UCSD-AML1 (cell line): ENCODE data around the gene C1QTNF5.
A peak's percentile ranks its signal among the peaks of the same experiment; 100 is the strongest.

Source experiments
- DNase-seq: peaks from one replicate; lab custom pipeline; 2025; ENCODE audit not compliant: unreplicated experiment; lab: John Stamatoyannopoulos, UW

C1QTNF5 gene

DNA sequence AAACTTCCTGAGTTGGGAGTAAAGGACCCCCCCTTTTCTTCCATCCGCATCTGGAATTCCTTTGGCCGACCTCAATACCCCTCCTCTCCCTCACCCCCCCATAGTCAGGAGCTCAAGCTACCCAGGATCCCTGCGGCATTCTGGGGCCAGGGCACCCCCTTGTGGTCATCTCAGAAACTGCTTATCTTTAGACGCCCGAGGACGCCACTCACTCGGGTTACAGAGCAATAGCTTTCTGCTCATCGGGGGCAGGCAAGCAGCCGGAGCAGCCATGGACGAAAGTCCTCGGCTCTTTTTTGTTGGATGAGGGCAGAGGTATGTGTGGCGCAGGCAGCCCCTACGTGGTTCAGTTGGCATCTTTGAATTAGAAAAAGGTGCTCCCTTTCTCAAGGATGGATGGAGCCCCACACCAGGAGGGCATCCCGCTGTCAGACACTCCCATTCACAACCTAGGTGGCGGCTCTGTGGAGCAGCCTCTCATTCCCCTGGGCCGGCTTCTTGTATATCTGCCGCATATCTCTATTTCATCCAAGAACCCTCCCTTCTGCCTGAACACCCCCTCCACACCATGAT is 2.3 kb downstream of the C1QTNF5 start:
- DNase-seq = peak; percentile 65

DNA sequence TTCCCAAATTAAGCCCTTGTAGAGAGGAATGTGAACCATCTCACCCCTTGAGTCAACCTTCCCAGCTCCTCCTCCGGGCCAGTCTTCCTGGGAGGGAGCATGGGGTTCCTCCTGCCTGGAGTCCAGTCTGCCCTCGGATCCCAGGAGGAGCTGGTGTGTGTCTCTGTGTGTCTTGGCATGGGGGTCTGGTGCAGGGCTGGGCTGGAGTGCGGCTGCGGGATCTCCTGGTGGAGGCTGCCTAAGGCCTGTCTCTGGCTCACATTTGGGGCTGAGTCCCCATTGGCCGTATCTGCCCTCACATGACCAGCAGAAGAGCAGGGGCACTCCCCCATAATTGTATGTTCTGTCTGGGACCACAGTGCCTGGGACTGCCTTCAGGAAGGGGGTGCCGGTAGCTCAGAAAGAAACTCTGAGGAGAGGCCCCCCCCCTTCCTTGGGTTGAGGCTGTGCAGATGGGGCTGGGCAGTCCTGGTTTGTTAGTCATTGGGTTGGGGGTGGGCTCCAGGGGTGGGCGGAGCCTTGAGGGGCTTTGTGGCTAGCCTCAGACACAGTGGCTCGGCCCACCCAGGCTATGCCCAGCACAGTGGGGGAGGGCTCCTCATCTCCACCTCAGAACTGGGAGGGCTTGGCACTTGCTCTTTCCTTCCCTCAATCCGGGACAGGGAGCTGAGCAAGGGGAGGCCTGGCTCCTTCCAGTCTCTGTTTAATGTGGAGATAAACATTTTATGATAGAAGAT is 2.9 kb downstream of the C1QTNF5 start:
- no peak for DNase-seq

DNA sequence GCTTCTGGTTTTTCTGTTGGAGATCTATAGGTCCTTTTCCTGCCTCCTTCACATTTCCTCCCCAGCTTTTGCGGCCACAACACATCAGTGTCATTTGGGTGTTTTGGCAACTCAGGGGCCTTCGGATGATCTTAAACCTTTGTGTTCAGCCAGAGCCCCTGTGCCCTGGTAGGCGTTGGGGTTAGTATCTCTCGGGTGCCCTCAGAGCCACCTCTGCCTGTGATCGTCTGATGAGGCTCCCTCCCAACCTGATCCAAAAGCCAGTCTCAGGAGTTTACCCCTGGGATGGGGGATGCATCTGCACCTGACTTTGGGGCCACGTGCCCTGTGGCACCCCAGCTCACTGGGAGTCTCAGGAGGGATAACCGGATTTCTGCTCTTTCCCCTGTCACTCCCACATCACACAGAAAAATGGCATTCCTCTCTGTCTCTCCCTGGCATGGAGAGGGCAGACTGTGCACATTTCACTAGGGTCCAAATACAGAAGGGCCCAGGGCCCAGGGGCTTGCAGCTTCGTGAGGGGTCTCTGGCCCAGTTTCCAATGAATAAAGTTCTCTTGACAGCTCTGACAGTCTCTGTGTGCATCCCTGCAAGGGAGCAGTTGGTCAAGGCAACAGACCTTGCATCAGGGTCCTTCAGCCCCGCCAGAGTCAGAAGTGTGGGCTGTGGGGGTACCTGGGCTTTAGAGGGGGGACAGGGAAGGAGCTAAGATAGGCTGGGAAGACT is 3.8 kb downstream of the C1QTNF5 start:
- DNase-seq = no peak

DNA sequence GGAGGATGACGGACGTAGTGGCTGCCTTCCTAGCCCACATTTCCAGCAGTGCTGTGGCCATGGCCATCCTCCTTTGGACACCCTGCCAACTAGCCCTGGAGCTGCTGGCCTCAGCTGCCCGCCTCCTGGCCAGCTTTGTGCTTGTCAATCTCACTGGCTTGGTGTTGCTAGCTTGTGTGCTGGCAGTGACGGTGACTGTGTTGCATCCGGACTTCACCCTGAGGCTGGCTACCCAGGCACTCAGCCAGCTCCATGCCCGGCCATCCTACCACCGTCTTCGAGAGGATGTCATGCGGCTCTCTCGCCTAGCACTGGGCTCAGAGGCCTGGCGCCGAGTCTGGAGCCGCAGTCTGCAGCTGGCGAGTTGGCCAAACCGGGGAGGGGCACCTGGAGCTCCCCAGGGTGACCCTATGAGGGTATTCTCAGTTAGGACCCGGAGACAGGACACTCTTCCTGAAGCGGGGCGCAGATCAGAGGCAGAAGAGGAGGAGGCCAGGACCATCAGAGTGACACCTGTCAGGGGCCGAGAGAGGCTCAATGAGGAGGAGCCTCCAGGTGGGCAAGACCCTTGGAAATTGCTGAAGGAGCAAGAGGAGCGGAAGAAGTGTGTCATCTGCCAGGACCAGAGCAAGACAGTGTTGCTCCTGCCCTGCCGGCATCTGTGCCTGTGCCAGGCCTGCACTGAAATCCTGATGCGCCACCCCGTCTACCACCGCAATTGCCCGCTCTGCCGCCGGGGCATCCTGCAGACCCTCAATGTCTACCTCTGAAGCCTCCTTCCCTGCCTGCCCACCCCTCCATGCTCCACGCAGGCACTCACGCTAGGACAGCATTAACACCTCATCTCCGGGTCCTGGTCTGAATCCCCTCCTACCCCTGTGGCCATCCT is 4.8 kb downstream of the C1QTNF5 start:
- no peak for DNase-seq

DNA sequence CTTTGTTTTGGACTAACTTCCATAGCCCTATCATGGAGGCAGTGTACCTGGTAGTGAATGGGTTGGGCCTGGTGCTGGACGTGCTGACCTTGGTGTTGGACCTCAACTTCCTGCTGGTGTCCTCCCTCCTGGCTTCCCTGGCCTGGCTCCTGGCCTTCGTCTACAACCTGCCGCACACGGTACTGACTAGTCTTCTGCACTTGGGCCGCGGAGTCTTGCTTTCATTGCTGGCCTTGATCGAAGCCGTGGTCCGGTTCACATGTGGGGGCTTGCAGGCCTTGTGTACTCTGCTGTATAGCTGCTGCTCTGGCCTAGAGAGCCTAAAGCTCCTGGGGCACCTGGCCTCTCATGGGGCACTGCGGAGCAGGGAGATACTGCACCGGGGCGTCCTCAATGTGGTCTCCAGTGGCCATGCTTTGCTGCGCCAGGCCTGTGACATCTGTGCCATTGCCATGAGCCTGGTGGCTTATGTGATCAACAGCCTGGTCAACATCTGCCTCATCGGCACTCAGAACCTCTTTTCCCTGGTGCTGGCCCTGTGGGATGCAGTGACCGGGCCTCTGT is 5.5 kb downstream of the C1QTNF5 start:
- DNase-seq = no peak

DNA sequence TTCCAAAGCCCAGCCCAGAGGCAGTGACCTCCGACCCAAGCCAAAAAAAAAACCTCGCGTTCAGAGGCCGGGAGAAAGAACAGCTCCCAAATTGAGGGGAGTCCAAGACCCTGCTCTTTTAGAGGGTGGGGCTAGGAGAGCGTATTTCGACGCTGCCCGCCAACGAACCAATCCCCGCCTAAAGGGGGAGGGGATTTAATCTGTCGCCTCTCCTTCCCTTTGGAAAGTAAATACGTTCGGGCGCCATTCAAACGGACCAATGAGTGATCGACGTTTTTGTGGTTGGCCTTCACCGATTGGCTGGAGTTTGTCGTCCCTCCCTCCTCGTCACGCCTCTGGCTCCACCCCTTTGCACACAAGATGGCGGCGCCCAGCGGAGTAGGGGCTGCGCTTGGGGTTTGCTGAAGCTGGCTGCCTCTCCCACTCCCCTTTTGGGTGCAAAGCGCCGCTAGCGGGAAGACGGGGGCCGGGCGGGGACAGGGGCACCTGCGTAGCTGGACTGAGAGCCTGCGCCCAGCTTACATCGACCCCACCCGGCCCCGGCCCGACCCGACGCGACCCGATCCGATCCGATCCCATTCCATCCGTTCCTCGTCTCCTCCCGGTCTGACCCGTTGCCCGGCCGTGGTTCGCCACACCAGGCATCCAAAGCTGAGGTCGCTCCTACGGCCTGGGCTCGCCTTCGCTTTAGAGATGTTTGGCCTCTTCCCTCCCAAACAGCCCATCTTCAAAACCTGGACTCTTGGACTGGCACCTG is 6.3 kb downstream of the C1QTNF5 start, which contains the start of gene RNF26:
RNF26 (plus strand) TSS at position 354 of the 757 bp plus-strand sequence. CDS start 596 bp downstream, outside the sequence.
- peak; percentile 92 for DNase-seq

DNA sequence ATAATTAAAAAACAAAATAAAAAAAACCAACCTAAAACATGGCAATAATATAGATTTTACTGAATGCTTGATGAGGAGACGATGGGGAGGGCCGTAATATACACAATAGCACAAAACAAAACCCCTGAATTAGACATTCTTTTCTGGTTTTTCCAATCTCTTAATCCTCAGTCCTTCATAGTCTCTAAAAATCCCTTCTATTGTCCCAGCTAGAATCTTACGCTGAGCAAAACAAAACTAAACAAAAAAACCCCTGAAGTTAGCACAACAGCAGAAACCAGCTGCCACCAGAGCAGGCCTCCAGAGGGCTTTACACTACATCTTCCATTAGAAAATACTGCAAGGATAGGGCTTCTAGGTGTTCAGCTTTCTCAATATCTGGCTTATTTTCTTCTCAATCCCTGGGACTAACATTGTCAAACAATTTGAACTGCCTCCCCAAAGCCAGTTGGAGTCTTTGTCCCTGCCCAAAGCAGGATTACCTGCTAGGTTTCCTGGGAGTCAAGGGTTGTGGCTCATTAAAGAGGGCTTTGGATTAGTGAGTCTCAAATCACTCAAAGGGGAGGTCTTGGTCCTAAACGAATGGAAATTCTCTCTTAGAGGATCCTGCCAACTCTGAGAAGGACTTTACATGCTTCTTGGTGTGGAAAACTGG is 8.4 kb downstream of the C1QTNF5 start:
- no peak for DNase-seq

DNA sequence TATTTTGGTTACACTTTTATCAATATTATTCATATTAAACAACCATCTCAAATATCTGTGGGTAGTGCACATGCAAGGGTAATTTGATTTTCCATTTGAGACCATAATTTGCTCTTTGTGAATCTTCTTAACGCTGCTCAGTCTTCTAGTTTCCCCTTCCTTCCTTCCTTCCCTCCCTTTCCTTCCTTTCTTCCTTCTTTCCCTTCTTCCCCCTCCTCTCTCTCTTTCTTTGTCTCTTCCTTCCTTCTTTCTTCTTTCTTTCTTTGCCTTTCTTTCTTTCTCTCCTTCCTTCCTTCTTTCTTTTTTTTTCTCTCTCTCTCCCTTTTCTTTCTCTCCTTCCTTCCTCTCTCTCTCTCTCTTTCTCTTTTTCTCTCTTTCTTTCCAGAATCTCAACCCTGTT is 10.4 kb downstream of the C1QTNF5 start:
- no peak for DNase-seq

DNA sequence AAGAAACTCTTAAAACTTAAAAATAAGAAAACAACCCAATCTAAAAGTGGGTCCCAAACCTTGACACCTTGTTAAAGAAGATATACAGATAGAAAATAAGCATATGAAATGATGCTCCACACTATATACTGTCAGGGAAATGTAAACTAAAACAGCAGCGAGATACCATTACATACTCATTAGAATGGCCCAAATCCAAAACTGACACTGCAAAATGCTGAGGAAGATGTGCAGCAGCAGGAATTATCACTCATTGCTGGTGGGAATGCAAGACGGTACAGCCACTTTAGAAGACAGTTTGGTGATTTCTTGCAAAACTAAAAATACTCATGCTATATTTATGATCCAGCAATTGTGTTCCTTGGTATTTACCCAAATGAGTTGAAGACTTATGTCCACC is 11.4 kb downstream of the C1QTNF5 start:
- DNase-seq = no peak

DNA sequence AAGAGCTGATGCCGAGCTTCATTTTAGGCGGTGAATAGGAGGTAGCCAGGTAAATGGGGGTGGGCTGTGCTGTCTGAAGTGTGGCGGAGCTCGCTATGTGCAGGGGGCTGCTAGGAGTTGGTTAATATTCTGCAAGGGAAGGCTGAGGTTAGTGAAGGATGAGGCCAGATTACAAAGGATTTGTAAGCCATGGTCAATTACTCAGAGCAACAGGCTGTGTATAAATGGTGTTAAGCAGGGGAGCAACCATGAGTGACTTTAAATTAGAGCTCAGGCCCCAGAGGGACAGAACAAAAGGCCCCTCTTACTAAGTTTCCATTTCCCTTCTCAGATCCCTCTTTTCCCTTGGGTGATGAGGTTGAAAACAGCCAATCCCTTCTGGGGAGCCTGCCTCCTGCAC is 16.5 kb downstream of the C1QTNF5 start:
- DNase-seq = no peak

DNA sequence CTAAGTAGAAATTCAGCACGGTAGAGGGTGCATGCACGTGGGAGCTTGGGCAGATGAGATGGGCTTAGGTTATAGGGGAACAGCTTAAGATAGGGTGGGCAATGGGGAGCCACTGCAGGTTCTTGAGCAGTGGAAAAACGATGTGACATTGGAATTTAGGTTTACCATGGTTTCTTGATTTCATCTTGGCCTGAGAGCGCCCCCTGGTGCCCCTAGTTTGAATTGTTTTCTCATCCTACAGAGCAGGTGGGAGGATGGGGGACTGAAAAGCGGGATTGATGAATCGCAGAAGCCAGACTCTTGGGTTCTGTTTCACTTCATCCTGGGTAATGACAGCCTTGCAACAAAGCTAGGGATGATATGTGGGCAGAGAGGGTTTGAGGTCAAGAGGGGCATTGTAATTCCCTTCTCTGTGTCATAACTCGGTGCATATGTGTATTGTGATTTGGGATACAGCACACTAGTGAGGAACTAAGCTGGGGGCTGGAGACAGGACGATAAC is 17.1 kb downstream of the C1QTNF5 start:
- peak; percentile 67 for DNase-seq

DNA sequence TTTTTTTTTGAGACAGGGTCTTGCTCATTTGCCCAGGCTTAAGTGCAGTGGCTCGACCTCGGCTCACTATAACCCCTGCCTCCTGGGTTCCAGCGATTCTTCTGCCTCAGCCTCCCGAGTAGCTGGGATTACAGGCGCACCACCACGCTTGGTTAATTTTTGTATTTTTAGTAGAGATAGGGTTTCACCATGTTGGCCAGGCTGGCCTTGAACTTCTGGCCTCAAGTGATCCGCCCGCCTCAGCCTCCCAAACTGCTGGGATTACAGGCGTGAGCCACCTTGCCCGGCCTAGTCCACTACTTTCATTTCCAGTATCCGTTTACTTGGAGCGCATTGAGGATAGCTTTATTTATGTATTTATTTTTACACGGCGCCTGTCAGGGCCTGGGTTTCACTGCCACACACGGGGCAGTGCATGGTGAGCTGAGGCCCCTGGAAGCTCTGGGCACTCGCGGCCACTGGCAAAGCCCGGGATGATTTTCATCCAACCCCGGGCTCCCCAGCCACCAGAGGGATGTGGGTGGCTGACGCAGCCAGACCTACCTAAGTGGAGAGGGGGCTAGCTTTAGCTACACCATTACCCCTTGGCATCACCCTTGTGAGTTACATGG is 17.7 kb downstream of the C1QTNF5 start:
- no peak for DNase-seq

DNA sequence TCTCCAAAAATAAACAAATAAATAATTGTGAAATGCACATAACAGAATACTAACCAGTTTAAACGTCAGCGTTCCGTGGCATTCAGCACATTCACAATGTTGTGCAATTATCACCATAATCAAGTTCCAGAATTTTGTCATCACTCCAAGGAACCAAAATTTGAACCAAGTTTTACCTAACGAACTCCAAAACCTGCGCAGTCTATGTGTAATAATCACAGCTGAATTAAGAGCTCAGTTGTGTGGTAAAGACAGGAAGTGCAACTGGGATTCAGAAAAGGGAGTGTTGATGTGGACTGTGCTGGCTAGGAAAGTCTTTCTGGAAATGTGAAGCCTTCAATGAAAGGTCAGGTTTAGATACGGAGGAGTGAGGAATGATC is 18.3 kb downstream of the C1QTNF5 start:
- no peak for DNase-seq

DNA sequence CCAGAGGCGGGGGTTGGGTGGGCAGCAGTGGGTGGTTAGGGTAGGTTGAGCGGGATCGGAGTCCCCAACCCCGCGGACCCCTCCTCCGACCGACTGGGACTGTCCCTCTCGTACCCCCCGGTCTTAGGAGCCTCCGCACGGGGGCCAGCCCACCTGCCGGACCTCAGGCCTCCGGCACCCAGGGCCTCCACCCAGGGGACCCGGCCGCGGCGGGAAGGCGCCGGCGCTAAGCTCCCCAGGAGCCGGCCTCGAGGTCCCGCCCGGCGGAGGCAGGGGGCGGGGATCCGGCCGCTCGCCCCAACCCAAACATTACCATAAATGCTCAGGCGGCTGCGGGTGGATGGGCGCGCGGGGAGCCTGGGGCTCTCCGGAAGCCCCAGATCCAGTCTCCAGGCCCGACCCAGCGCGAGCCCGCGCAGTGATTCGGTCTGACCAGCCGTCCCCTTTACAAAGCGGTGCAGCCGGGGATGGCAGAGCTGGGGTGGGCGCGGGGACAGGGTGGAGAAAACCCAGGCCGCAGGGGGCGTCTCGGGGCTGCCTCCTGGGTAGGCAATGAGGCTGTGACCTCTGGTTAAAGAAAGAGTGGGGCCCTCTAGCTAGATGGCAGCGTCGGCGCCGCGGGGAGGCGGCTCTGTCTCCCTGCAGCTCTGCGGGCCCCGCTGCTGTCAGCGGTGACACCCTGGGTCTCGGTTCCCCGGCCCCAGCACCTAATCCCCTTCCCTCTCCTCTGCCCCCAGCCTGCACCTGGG is 19.7 kb downstream of the C1QTNF5 start:
- DNase-seq = no peak

DNA sequence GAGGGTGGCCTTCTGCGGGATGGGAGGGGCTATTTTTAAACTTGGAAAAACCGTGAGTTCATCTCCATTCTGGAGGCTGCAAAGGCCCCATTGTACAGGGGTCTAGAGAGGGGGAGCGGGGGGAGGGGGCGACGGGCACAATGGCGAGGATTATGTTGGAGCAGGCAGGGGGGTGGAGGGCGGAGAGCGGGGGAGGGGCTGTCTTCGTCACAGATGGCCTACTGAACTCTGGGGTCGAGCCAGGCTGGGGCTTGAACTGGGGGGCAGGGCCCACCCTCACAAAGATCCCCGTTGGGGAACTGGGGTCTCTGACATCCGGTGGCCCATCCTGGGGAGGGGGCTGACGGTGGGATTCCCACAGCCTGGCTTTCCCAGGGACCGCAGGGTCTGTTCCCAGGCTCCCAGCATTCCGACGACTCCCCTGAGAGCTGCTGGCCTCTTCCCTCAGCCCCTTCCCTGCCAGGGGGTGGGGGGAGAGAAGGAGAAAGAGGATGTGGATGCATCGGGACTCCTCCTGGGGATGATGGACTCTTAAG is 20.4 kb downstream of the C1QTNF5 start:
- no peak for DNase-seq

DNA sequence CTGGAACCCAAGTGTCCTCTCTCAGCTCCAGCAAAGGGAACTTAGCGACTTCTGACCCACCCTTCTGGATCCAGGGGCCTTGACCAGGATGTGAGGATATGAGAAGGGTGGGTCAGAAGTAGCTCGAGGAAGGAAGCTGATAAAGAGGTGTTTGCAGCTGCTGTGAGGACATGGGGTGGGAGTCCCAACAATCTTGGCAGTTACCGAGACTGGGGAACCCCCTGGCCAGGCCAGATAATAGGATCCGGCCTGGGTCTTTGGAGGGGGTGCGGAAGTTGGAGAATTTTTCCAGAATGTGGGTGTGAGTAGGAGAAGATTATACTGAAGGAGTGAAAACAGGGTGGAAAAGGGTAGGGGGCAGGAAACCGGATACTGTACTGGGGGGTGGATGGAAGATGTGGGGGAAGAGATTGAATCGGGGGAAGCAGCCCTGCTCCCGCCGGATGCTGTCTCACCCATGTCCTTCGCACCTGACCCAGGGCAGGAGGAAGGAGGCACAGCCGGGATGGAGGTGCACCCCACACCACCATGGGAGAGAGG is 20.9 kb downstream of the C1QTNF5 start:
- no peak for DNase-seq

DNA sequence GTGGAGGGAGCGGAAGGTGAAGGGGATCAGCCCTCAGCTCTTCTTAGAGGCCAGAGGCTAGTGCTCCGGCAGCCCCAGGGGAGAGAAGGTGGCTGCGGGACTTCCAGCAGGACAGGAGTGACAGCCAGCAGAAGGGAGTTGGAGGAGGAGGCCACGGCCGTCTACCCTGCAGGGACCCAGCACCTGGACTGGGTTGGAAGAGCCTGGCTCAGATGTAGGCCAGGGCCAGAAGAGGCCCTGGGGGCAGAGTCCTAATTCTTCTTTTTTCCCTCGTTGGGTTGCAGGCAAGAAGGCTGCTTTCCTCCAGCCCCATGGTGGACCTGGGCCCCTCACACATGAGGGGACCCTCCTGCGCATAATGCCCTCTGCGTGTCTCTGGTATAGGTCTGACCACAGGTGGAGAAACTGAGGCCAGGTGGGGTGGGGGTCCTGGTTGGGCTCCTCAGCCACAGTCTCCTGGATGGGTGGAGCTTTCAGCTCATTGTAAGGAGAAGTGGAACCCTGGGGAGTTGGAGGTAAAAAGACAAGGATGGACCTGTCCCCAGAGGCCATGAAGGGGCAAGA is 21.5 kb downstream of the C1QTNF5 start:
- no peak for DNase-seq
